Activated B cell treated with CpG ODN at 0.5 μM for 24 hours (primary cell): Measurements from ENCODE around the gene SCUBE1. TPM values are rescaled to one million over a fixed set of nuclear protein-coding genes. Genes with fewer than 3 reads are reported as not detected.

Experiments used
- ATAC-seq: fragments of 200-7000 bp; cut with Tn5 transposase; one replicate; pipeline ENCODE4 v1.10.0; 2021; ENCODE audit warnings: low read depth, mild to moderate bottlenecking, moderate library complexity
- CTCF ChIA-PET: fragments of 350-600 bp; sonication (Branson Sonifier 250); formaldehyde crosslinking; loops from one replicate; lab custom pipeline; 2021; ENCODE audit warnings: antibody characterized with exemption; lab: Charles Lee
- POLR2A ChIA-PET: fragments of 350-600 bp; sonication (Branson Sonifier 250); formaldehyde crosslinking; loops from one replicate; lab custom pipeline; 2021; ENCODE audit warnings: antibody characterized with exemption; lab: Charles Lee
- DNase-seq: peaks from one replicate; pipeline ENCODE4 v3.0.0; 2022
- H3K27ac Mint-ChIP-seq: one replicate; pipeline ENCODE4 v1.8.0; 2020; ENCODE audit warnings: mixed read lengths
- H3K27me3 Mint-ChIP-seq: one replicate; pipeline ENCODE4 v1.8.0; 2021; ENCODE audit warnings: mixed read lengths
- H3K36me3 Mint-ChIP-seq: one replicate; pipeline ENCODE4 v1.8.0; 2021; ENCODE audit warnings: low read depth, mixed read lengths
- H3K4me1 Mint-ChIP-seq: one replicate; pipeline ENCODE4 v1.8.0; 2021; ENCODE audit warnings: mixed read lengths
- H3K4me3 Mint-ChIP-seq: one replicate; pipeline ENCODE4 v1.8.0; 2020; ENCODE audit warnings: mild to moderate bottlenecking, mixed read lengths
- H3K9me3 Mint-ChIP-seq: one replicate; pipeline ENCODE4 v1.8.0; 2020; ENCODE audit warnings: mixed read lengths
- CTCF ChIP-seq: fragments of 200-600 bp; IDR thresholded peaks from one replicate; pipeline ENCODE4 v1.8.0; 2022; ENCODE audit warnings: antibody characterized with exemption, mild to moderate bottlenecking
- intact Hi-C: fragments of 100-400 bp; cut with micrococcal nuclease; formaldehyde crosslinking; loops from one replicate; pipeline ENCODE4 v1.15.1; 2024
- total RNA-seq: library from RNA; stranded (reverse); gene quantifications from 2 replicates; pipeline ENCODE4 v1.2.3, GENCODE V29; 2022

The SCUBE1 gene
- total RNA-seq, 1 donor from 2014 or later, result not detected

- no peak overlapping the region for H3K27ac Mint-ChIP-seq
- intact Hi-C loops, result no loop called here
- ATAC-seq (no peak), DNase-seq (no peak)
- H3K36me3 Mint-ChIP-seq, result no peaks in the 10 kb centered on the region
- H3K27me3 Mint-ChIP-seq, result peaks cover 6% of the 10 kb centered on the region
- H3K4me3 Mint-ChIP-seq, result no peak overlapping the region
- H3K9me3 Mint-ChIP-seq, result no peaks in the 10 kb centered on the region
- no peak for TF ChIP-seq CTCF
- no peaks in the 10 kb centered on the region for H3K4me1 Mint-ChIP-seq
- CTCF ChIA-PET, result no interaction called here
- POLR2A ChIA-PET, result no interaction called here
Measured at GRCh38 chr22:43326331-43327156, 16.6 kb downstream of the SCUBE1 start.

GRCh38 chr22:43325176-43325575 lies 18.0 kb downstream of the SCUBE1 start:
- DNase-seq, result no peak
- Mint-ChIP-seq H3K27ac (no peak overlapping the region), H3K9me3 (no peaks in the 10 kb centered on the region), H3K4me1 (no peaks in the 10 kb centered on the region), H3K27me3 (peaks cover 6% of the 10 kb centered on the region), H3K4me3 (no peak overlapping the region), H3K36me3 (no peaks in the 10 kb centered on the region)
- intact Hi-C loops, result no loop called here
- ChIA-PET CTCF (no interaction called here), POLR2A (no interaction called here)
- ATAC-seq, result no peak
- no peak for TF ChIP-seq CTCF

GRCh38 chr22:43320943-43321900 lies 21.9 kb downstream of the SCUBE1 start:
- no peak for TF ChIP-seq CTCF
- Mint-ChIP-seq H3K4me3 (no peak overlapping the region), H3K27me3 (no peaks in the 10 kb centered on the region), H3K36me3 (no peaks in the 10 kb centered on the region), H3K4me1 (no peaks in the 10 kb centered on the region), H3K9me3 (no peaks in the 10 kb centered on the region), H3K27ac (no peak overlapping the region)
- no peak for DNase-seq
- intact Hi-C loops, result no loop called here
- ATAC-seq, result no peak
- CTCF ChIA-PET, result no interaction called here
- POLR2A ChIA-PET, result no interaction called here

GRCh38 chr22:43319661-43320486 lies 23.3 kb downstream of the SCUBE1 start:
- no peak for DNase-seq
- H3K4me3 Mint-ChIP-seq, result no peak overlapping the region
- H3K36me3 Mint-ChIP-seq, result no peaks in the 10 kb centered on the region
- POLR2A ChIA-PET, result no interaction called here
- H3K27ac Mint-ChIP-seq, result no peak overlapping the region
- no peak for ATAC-seq
- no peaks in the 10 kb centered on the region for H3K4me1 Mint-ChIP-seq
- intact Hi-C loops, result no loop called here
- no peaks in the 10 kb centered on the region for H3K9me3 Mint-ChIP-seq
- CTCF ChIA-PET, result no interaction called here
- TF ChIP-seq CTCF, result no peak
- H3K27me3 Mint-ChIP-seq, result no peaks in the 10 kb centered on the region
